SK-N-SH treated with all-trans-retinoic acid at 6 μM for 48 hours (cell line): Measurements from ENCODE around the gene KIF20B.

Experiments
- ATAC-seq: fragments of 200-7000 bp; cut with Tn5 transposase; 3 replicates; pipeline ENCODE4 v1.9.1; 2020; ENCODE audit warnings: mild to moderate bottlenecking, moderate library complexity
- ARNTL ChIP-seq: fragments of 450-650 bp; formaldehyde crosslinking; IDR thresholded peaks from 2 replicates; pipeline ENCODE4 v1.5.0; 2020; ENCODE audit warnings: low read depth, mild to moderate bottlenecking, moderate library complexity, borderline replicate concordance
- BACH2 ChIP-seq: fragments of 250-450 bp; sonication (Bioruptor Pico); IDR thresholded peaks from 2 replicates; pipeline ENCODE4 v1.9.0; 2021; ENCODE audit warnings: mild to moderate bottlenecking, borderline replicate concordance
- CSDC2 ChIP-seq: fragments of 250-450 bp; sonication (Bioruptor Pico); IDR thresholded peaks from 2 replicates; pipeline ENCODE4 v1.5.0; 2020; ENCODE audit warnings: mild to moderate bottlenecking, moderate library complexity
- ESRRG ChIP-seq: fragments of 250-450 bp; sonication (Bioruptor Pico); IDR thresholded peaks from 2 replicates; pipeline ENCODE4 v1.6.1; 2021; ENCODE audit warnings: mild to moderate bottlenecking
- GLIS3 ChIP-seq: fragments of 250-450 bp; sonication (Bioruptor Pico); IDR thresholded peaks from 2 replicates; pipeline ENCODE4 v1.5.0; 2020; ENCODE audit warnings: mild to moderate bottlenecking, moderate library complexity
- OSR1 ChIP-seq: fragments of 250-450 bp; sonication (Bioruptor Pico); IDR thresholded peaks from 2 replicates; pipeline ENCODE4 v1.8.0; 2022; ENCODE audit warnings: moderate library complexity, mild to moderate bottlenecking, inconsistent platforms
- PPARA ChIP-seq: fragments of 250-450 bp; sonication (Bioruptor Pico); IDR thresholded peaks from 2 replicates; pipeline ENCODE4 v1.5.0; 2020; ENCODE audit warnings: mild to moderate bottlenecking, borderline replicate concordance
- RARB ChIP-seq: fragments of 250-450 bp; sonication (Bioruptor Pico); IDR thresholded peaks from 2 replicates; pipeline ENCODE4 v1.8.0; 2021; ENCODE audit warnings: mild to moderate bottlenecking, moderate library complexity
- SNAI2 ChIP-seq: fragments of 250-450 bp; sonication (Bioruptor Pico); IDR thresholded peaks from 2 replicates; pipeline ENCODE4 v1.5.0; 2020; ENCODE audit warnings: mild to moderate bottlenecking, moderate library complexity
- TCF4 ChIP-seq: fragments of 250-450 bp; sonication (Bioruptor Pico); IDR thresholded peaks from 2 replicates; pipeline ENCODE4 v1.8.0; 2021; ENCODE audit warnings: mild to moderate bottlenecking, moderate library complexity, borderline replicate concordance
- TOX ChIP-seq: fragments of 250-450 bp; sonication (Bioruptor Pico); IDR thresholded peaks from 2 replicates; pipeline ENCODE4 v1.8.0; 2021; ENCODE audit warnings: mild to moderate bottlenecking, moderate library complexity, borderline replicate concordance
- ZC3H10 ChIP-seq: fragments of 250-450 bp; sonication (Bioruptor Pico); IDR thresholded peaks from 2 replicates; pipeline ENCODE4 v1.5.1; 2021; ENCODE audit warnings: mild to moderate bottlenecking, moderate library complexity
- ZFP3 ChIP-seq: fragments of 250-450 bp; sonication (Bioruptor Pico); IDR thresholded peaks from 2 replicates; pipeline ENCODE4 v1.5.0; 2020; ENCODE audit warnings: mild to moderate bottlenecking, moderate library complexity
- ZFP30 ChIP-seq: fragments of 450-650 bp; formaldehyde crosslinking; IDR thresholded peaks from 2 replicates; pipeline ENCODE4 v1.5.0; 2022; ENCODE audit warnings: mild to moderate bottlenecking, moderate library complexity
- ZNF565 ChIP-seq: fragments of 450-650 bp; formaldehyde crosslinking; conservative IDR thresholded peaks from 2 replicates; pipeline ENCODE4 v1.5.0; 2020; ENCODE audit warnings: low read depth, mild to moderate bottlenecking, moderate library complexity
- ZNF70 ChIP-seq: fragments of 450-650 bp; formaldehyde crosslinking; IDR thresholded peaks from 2 replicates; pipeline ENCODE4 v1.5.0; 2020; ENCODE audit warnings: mild to moderate bottlenecking, moderate library complexity
- TF ChIP-seq, protein P1 (sequence below): fragments of 250-450 bp; sonication (Bioruptor Pico); IDR thresholded peaks from 2 replicates; pipeline ENCODE4 v1.8.0; 2020; ENCODE audit warnings: mild to moderate bottlenecking, moderate library complexity, borderline replicate concordance
- TF ChIP-seq, protein P2 (sequence below): fragments of 250-450 bp; sonication (Bioruptor Pico); IDR thresholded peaks from 2 replicates; pipeline ENCODE4 v1.5.1; 2020; ENCODE audit warnings: low read depth, mild to moderate bottlenecking, moderate library complexity
- TF ChIP-seq, protein P3 (sequence below): fragments of 250-450 bp; sonication (Bioruptor Pico); IDR thresholded peaks from 2 replicates; pipeline ENCODE4 v1.5.0; 2020; ENCODE audit warnings: mild to moderate bottlenecking, moderate library complexity
- TF ChIP-seq, protein P4 (sequence below): fragments of 250-450 bp; sonication (Bioruptor Pico); IDR thresholded peaks from 2 replicates; pipeline ENCODE4 v1.8.0; 2021; ENCODE audit warnings: low read depth, mild to moderate bottlenecking, moderate library complexity, borderline replicate concordance
- TF ChIP-seq, protein P5 (sequence below): fragments of 250-450 bp; sonication (Bioruptor Pico); IDR thresholded peaks from 2 replicates; pipeline ENCODE4 v1.5.1; 2021; ENCODE audit warnings: mild to moderate bottlenecking, moderate library complexity

KIF20B gene

DNA sequence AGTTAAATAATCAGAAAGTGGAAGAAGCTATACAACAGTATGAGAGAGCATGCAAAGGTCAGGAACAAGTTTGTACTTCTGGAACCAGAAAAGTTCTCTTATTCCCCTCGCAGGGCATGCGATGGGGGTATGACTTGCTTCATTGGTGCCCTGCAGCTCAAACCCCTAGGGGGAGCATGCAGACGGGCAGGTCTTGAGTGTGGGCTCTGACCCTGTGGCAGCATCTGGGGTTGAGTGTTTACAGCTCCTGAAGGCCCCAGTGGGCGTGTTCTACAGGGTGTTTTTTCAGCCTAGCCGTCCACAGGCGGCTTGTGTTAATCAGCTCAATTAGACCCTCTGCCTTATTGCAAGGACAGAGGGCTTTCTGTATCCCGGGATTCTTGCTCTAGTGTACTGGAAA lies 44.5 kb downstream of the KIF20B start (continued):
- TF ChIP-seq ZFP3 (CRISPR knock-in tag), result no peak

DNA sequence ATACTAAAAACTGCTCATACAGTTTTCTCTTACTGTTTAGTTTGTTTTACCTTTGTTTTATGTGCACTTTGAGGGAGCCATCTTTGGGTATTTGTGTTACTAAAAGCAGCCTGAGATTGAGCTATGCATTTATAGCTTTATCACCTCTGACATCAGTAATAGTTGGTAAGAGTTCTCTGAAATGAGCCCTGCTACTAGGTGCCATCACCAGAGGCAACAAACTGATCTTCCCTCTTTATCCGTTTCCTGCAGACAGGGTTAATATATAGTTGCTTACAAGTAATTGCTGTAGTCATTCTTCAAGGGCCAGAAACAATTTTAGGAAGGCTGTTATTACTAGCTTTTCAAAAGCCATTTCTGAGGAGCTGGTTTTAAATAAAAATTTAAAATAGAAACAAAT lies 49.1 kb downstream of the KIF20B start:
- ATAC-seq, result no peak
- TF ChIP-seq, protein P1, sequence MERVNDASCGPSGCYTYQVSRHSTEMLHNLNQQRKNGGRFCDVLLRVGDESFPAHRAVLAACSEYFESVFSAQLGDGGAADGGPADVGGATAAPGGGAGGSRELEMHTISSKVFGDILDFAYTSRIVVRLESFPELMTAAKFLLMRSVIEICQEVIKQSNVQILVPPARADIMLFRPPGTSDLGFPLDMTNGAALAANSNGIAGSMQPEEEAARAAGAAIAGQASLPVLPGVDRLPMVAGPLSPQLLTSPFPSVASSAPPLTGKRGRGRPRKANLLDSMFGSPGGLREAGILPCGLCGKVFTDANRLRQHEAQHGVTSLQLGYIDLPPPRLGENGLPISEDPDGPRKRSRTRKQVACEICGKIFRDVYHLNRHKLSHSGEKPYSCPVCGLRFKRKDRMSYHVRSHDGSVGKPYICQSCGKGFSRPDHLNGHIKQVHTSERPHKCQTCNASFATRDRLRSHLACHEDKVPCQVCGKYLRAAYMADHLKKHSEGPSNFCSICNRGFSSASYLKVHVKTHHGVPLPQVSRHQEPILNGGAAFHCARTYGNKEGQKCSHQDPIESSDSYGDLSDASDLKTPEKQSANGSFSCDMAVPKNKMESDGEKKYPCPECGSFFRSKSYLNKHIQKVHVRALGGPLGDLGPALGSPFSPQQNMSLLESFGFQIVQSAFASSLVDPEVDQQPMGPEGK (CRISPR knock-in tag), result no peak
- TF ChIP-seq CSDC2 (CRISPR knock-in tag), result no peak
- TF ChIP-seq BACH2 (CRISPR knock-in tag), result no peak
- TF ChIP-seq, protein P2, sequence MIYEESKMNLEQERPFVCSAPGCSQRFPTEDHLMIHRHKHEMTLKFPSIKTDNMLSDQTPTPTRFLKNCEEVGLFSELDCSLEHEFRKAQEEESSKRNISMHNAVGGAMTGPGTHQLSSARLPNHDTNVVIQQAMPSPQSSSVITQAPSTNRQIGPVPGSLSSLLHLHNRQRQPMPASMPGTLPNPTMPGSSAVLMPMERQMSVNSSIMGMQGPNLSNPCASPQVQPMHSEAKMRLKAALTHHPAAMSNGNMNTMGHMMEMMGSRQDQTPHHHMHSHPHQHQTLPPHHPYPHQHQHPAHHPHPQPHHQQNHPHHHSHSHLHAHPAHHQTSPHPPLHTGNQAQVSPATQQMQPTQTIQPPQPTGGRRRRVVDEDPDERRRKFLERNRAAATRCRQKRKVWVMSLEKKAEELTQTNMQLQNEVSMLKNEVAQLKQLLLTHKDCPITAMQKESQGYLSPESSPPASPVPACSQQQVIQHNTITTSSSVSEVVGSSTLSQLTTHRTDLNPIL (CRISPR knock-in tag), result no peak
- no peak for TF ChIP-seq SNAI2 (CRISPR knock-in tag)
- TF ChIP-seq, protein P3, sequence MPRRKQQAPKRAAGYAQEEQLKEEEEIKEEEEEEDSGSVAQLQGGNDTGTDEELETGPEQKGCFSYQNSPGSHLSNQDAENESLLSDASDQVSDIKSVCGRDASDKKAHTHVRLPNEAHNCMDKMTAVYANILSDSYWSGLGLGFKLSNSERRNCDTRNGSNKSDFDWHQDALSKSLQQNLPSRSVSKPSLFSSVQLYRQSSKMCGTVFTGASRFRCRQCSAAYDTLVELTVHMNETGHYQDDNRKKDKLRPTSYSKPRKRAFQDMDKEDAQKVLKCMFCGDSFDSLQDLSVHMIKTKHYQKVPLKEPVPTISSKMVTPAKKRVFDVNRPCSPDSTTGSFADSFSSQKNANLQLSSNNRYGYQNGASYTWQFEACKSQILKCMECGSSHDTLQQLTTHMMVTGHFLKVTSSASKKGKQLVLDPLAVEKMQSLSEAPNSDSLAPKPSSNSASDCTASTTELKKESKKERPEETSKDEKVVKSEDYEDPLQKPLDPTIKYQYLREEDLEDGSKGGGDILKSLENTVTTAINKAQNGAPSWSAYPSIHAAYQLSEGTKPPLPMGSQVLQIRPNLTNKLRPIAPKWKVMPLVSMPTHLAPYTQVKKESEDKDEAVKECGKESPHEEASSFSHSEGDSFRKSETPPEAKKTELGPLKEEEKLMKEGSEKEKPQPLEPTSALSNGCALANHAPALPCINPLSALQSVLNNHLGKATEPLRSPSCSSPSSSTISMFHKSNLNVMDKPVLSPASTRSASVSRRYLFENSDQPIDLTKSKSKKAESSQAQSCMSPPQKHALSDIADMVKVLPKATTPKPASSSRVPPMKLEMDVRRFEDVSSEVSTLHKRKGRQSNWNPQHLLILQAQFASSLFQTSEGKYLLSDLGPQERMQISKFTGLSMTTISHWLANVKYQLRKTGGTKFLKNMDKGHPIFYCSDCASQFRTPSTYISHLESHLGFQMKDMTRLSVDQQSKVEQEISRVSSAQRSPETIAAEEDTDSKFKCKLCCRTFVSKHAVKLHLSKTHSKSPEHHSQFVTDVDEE (CRISPR knock-in tag), result no peak
- no peak for TF ChIP-seq RARB (CRISPR knock-in tag)
- no peak for TF ChIP-seq GLIS3
- TF ChIP-seq, protein P4, sequence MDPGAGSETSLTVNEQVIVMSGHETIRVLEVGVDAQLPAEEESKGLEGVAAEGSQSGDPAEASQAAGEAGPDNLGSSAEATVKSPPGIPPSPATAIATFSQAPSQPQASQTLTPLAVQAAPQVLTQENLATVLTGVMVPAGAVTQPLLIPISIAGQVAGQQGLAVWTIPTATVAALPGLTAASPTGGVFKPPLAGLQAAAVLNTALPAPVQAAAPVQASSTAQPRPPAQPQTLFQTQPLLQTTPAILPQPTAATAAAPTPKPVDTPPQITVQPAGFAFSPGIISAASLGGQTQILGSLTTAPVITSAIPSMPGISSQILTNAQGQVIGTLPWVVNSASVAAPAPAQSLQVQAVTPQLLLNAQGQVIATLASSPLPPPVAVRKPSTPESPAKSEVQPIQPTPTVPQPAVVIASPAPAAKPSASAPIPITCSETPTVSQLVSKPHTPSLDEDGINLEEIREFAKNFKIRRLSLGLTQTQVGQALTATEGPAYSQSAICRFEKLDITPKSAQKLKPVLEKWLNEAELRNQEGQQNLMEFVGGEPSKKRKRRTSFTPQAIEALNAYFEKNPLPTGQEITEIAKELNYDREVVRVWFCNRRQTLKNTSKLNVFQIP (CRISPR knock-in tag), result no peak
- no peak for TF ChIP-seq ZC3H10 (CRISPR knock-in tag)
- no peak for TF ChIP-seq ZFP30 (CRISPR knock-in tag)
- no peak for TF ChIP-seq ZNF565 (CRISPR knock-in tag)
- TF ChIP-seq TOX (CRISPR knock-in tag), result no peak
- TF ChIP-seq PPARA, result no peak
- no peak for TF ChIP-seq ESRRG
- TF ChIP-seq ARNTL, result no peak
- no peak for TF ChIP-seq ZFP3 (CRISPR knock-in tag)
- TF ChIP-seq, protein P5, sequence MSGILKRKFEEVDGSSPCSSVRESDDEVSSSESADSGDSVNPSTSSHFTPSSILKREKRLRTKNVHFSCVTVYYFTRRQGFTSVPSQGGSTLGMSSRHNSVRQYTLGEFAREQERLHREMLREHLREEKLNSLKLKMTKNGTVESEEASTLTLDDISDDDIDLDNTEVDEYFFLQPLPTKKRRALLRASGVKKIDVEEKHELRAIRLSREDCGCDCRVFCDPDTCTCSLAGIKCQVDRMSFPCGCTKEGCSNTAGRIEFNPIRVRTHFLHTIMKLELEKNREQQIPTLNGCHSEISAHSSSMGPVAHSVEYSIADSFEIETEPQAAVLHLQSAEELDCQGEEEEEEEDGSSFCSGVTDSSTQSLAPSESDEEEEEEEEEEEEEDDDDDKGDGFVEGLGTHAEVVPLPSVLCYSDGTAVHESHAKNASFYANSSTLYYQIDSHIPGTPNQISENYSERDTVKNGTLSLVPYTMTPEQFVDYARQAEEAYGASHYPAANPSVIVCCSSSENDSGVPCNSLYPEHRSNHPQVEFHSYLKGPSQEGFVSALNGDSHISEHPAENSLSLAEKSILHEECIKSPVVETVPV (CRISPR knock-in tag), result no peak
- no peak for TF ChIP-seq ZNF70 (CRISPR knock-in tag)
- TF ChIP-seq TCF4 (CRISPR knock-in tag), result no peak
- TF ChIP-seq, all 23 proteins: peak for 0

DNA sequence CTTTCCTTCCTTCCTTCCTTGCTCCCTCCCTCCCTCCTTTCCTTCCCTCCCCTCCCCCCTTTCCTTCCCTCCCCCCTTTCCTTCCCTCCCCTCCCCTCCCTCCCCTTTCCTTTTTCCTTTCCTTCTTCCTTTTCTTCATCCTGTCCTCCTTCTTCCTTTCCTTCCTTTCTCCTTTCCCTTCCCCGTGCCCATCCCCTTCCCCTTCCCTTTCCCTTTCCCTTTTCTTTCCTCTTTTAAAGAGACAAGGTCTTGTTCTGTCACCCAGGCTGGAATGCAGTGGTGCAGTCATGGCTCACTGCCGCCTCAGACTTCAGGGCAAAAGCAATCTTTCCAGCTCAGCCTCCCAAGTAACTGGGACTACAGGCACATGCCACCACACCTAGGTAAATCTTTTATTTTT lies 54.0 kb downstream of the KIF20B start:
- no peak for ATAC-seq
- TF ChIP-seq, protein P5 (CRISPR knock-in tag), result no peak
- TF ChIP-seq ESRRG (no peak), ZFP30 (CRISPR knock-in tag) (no peak), SNAI2 (CRISPR knock-in tag) (no peak), TCF4 (CRISPR knock-in tag) (no peak), OSR1 (CRISPR knock-in tag) (no peak), PPARA (no peak), CSDC2 (CRISPR knock-in tag) (no peak)
- TF ChIP-seq, protein P3 (CRISPR knock-in tag), result no peak
- TF ChIP-seq, protein P2 (CRISPR knock-in tag), result no peak
